Astrocyte (in vitro differentiated cells and primary cell): ENCODE data around the gene MAP1LC3B.

Source experiments
- CTCF ChIP-seq: IDR thresholded peaks from 2 replicates; pipeline ENCODE4 v1.5.1; 2011; ENCODE audit warnings: low read depth, mild to moderate bottlenecking, inconsistent platforms, low read length, moderate library complexity; ENCODE audit not compliant: insufficient read depth
- EZH2 ChIP-seq: IDR thresholded peaks from 2 replicates; pipeline ENCODE4 v1.6.1; 2012; ENCODE audit warnings: mild to moderate bottlenecking, low read length, inconsistent platforms; ENCODE audit not compliant: insufficient read depth

DNA sequence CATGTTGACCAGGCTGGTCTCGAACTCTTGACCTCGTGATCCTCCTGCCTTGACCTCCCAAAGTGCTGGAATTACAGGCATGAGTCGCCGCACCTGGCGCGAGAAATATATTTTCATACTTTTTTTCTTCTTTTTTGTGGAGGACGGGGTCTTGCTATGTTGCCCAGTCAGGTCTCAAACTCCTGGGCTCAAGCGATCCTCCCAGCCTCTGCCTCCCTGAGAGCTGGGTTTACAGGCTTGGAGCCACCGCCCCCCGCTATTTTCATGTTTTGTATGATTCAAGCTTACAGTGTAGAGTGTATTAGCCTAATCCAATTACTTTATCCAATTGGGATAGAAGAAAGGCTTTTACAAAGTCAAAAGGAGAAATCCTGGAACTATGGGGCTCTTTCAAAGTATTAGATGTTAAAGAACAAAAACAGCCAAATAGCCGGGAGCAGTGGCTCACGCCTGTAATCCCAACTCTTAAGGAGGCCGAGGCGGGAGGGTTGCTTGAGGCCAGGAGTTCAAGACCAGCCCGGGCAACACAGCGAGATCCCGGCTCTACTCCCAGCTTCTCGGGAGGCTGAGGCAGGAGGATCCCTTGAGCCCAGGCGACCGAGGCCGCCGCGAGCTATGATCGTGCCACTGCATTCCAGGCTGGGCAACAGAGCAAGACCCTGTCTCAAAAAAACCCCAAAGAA is 1.4 kb upstream of the MAP1LC3B start:
- no peak for TF ChIP-seq CTCF
- TF ChIP-seq EZH2, result no peak
